ENCODE data around the gene FOSL2.

Gene FOSL2

DNA sequence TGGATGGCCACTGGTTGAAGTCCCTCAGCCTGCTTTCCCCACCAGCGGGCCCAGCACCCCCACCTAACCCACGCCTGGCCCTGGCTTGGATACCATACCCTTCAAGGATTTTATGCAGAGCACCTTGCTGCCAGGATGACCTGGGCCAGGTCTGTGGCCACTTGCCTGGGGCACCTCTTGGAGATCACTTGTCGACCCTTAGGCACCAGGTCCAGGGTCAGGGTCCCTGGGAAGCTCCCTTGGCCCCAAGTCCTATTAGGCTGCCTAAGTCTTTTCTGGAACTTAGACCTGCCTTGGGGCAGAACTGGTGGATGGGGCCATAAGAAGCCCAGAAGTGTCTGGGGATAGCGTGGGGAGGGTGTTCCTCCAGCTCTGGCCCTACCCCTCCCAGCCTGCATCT, 39.1 kb downstream of the FOSL2 start:
- no peak for DNase-seq

DNA sequence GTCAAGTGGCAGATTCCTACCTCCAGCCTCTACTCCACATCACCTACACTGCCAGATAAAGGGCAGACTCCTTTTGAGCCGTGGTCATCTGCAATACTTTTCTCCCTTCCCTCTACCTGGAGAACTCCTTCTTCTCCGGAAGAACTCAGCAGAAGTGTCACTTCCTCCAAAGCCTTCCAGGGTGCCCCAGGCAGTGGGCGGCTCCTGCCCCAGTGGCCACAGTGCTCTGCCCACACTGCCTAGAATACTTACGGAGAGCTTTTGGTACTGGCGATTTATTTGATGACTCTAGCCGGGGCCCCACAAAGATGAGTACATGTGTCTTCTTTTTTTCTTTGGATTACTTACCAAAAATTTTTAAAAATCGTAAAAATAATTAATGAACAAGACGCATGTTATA, 39.7 kb downstream of the FOSL2 start:
- no peak for DNase-seq

DNA sequence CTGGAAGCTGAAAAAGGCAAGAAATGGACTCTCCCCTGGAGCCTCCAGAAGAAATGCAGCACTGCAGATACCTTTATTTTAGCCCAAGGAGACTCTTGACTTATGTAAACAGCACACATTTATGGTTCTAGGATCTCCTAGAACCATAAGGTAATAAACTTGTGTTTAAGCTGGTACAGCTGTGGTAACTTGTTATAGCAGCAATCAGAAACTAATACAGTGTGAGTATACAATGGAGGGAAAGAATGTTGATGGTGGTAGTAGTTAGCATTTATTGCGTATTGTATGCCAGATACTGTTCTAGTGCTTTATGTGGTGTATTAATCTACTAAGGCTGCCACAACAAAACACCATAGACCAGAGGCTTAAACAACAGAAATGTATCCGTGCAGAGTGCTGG, 40.6 kb downstream of the FOSL2 start:
- no peak for DNase-seq

DNA sequence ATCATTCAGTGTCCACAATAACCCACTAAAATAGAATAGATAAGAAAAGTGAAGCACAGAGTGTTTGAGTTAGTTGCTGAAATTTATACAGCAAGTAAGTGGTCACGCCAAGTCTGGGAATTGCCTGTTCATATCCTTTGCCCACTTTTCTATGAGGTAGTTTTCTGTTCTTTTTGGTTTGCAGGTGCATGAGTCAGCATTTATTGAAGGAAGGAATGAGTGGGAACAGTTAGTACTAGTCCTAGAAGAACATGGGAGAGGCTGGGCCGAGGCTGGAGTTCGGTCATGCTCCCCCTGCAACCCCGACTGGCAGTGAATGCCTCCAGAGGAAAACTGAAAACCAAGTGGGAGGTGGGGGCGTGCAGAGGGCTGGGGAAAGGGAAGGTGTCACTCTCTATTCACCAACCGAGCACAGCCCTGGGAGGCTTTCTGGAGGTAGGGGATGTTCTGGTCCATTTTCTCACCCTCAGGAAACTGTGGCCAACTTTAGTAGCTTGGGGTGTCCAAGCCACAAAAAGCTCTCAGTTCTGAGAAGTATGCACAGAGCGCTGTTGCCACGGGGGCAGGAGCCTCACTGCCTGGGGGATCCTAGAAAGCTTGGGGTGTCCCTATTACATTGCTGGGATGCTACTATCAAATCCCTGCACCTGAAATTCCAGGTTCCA, 41.4 kb downstream of the FOSL2 start:
- DNase-seq, result no peak

DNA sequence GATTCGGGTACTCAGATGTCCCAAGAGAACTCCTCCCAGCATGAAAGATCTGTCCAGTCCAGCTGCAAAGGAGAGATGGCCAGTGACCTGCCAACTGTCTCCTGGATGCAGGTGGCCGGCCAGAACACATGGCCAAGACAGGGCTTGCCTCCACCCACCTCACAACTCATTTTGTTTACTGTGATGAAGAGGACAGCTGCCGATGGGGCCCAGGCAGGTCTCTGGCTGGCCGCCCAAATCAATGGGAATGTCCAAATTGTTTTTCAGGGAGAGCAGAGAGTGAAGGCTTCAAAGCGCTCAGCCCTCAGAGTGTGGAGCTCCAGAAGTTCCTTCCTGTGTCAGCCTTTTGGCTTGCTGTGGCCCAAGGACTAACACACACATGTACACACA, 41.9 kb downstream of the FOSL2 start:
- DNase-seq, result no peak

DNA sequence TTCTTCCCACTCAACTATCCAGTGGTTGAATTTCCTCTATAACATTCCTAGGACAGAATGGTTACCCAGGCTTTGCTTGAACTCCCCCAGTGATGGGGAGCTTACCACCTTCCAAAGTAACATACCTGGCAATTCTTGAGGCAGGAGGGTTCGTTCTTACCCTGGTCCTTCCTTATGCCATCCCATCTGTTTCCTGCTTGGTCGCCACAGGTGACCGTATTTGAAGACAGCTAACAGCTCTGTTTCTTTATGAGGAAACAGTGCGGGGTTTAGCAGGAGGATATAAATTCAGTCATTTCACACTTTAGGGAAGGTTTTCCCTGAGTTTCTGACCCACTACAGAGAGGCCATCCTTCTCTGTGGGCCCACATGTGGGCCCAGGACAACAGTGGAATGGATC, 42.6 kb downstream of the FOSL2 start:
- DNase-seq, result no peak

DNA sequence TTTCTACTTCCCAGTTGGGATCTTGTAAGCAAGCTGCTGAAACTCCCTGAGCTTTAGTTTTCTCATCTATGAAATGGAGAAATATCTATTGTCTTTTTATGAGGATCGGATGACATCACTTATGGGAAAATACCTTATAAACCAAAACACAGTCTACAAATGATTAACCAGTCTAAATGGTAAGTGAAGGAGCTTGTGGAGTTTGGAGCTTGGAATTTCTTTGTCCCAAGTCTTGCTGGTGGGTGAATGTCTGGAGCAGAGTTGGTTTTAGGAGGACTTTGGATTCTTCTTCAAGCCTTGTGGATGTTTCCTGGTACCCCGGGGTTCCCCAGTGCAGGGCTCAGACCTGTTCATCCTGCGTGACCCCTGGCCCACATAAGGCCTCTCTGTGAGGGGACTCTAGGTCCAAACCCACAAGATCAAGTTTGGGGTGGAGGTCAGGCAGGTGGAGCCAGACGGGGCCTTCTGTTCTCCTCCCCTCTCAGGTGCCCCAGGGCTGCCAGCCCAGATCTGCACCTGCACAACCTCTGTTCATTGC, 43.2 kb downstream of the FOSL2 start:
- no peak for DNase-seq

DNA sequence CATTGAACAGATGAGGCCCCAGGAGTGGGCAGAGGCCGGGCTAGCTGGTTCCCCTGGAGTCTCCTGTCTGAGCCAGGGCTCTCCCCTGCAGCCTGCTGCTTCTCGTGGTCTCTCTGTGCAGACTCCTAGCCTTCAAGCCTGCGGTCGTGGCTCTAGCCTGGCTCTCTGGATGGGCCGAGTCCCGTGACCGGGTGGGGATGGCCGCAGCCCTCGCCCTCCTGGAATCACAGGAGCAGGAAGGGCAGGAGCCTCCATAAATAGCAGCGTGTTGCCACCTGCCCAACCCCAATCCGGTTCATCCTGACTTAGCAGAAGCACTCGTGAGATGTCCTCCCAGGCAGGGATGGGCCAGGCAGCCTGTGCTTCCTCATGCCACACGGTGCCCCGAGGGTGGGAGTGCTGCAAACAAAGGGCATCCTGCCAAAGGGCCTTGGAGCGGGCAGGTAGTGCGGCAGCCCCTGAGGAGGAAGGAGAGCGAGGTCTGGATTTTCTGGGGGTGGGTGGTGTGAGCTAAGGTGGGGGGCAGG, 43.9 kb downstream of the FOSL2 start:
- DNase-seq, result no peak

DNA sequence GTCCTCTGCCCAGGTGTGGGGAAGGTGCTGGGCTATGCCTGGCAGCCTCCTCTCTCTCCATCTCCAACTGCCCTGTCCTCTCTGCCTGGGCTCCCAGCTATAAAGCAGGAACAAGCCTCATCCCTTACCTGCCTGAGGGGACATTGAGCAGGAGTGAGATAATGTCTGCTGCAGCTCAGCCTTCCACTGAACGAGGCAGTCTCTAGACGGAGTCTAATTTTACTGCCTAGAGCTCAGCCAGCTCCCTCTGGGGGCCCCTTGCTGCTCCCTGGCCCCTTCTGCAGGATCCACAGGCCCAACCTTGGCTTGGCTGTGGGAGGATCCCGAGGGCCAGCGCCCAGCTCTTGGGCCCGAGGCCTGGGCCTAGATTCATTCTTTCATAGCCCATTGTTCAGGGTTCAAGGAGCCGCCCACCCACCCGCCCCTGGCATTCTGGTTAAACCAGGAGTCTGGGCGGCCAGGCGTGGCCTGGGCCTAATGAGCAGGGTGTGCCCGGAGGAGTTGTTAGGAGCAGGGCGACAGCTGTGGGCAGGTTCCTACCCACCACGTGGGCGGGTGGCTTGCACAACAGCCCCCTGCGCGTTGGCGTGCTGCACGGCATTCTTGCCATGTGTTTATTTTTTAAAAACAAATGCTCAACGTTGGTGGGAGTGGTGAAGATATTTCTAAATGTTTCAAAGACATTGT, 44.6 kb downstream of the FOSL2 start:
- DNase-seq, result no peak

DNA sequence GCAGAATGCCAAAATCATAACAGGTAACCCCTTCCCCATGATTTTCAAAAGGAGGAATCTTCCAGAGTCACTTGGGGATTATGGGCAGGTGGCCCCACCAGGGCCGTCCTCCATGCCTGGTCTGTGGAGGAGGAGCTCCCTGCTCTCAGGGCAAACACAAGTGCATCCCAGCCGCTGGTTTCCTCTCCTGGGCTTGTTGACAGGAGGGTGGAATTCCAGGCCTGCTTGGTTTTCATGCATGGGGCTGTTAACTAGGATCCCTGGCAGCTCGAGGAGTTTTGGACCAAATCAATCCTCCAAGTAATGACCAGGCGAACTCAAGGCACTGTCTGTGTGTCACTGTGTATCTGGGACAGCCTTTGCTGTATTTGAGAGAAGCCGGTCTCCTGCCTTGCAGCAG, 45.3 kb downstream of the FOSL2 start:
- no peak for DNase-seq

DNA sequence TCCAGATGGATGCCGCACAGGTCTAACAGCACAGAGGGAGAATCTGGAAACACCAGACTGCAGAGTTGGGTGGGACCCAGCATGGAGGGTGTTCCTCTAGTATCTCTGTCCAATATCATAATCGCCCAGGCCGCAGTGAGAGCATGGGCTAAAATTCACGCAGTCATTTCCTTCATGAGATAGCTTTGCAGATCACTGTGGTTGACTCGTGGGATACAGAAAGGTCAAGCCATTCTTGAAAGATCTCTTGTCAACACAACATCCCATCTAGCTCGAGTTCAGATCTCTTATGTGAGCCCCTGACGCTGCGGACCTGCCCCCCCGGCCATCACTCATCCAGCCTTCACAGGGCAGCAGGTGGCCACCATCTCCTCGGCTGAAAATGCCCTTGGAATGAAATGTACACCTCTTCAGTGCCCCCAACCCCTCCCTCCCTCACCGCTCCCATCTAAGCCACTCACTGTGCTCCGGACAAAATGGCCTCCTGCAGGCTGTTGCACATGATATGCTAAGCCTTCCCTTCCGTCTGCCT, 45.9 kb downstream of the FOSL2 start:
- no peak for DNase-seq

DNA sequence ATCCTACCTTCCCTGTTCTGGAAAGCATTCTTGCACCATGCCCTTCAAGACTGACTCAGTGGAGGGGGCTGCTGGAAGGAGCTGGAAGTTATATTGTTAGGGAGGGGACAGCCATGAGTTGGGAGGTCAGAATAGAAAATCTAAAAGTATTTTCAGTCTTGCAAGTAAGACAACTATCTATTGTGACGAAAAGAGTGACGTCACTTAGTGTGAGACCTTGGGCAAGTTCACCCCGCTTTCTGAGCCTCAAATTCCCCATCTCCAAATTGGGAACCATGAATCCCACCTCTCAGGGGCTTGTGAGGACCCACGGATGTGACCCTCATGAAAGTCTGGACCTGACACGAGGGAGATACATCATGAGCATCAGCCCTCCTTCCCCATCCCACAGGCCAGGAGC, 46.5 kb downstream of the FOSL2 start:
- no peak for DNase-seq

DNA sequence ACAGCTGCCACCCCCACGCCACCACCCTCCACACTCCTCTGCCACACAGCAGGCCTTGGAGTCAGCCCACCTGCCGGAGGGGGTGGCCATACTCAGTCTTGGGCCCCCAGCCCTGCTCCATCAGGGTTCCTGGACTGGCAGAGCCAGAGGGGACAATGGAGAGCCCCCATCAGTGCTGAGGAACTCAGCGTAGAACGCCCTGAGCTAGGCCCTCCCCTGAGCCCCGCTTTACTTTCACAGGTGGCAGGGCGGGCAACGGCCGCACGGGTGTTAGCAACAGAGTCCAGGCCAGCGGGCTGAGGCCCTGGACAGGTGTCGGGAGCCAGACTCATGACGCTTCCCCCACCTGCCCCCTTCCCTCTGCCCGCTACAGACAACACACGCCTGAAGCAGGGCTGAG, 47.1 kb downstream of the FOSL2 start:
- DNase-seq, result no peak

DNA sequence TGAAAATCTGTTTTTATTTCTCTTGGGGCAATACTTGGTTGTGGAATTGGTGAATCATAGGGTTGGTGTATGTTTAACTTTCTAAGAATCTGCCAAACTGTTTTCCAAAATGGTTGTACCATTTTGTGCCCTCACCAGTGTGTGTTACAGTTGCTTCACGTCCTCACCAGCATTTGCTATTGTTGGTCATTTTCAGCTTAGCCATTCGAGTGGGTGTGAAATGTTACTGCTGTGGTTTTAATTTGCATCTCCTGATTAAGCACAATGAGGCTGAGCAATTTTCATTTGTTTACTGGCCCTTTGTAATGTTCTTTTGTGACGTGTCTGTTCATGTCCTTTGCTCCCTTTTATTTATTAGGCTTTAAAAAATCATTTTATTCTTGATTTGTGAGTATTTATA, 49.7 kb downstream of the FOSL2 start:
- DNase-seq, result no peak

DNA sequence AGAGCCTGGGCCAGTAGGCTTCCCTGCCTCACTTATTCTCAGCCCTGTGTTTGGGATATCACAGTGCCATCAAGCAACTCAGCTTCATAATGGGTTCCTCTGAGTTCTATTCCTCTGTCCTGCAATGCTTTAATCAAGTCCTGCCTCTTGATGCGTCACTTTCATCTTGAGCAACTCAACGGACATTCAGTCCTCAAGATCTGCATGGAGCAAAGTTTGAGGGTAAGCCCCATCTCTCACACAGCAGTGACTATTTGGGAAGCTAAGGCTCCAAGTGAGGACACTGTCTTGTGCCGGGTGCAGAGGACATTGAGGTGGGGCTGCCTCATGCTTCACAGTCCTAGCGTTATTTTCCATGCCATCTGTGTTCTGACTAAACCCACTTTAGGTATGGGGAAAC, 52.3 kb downstream of the FOSL2 start:
- no peak for DNase-seq

DNA sequence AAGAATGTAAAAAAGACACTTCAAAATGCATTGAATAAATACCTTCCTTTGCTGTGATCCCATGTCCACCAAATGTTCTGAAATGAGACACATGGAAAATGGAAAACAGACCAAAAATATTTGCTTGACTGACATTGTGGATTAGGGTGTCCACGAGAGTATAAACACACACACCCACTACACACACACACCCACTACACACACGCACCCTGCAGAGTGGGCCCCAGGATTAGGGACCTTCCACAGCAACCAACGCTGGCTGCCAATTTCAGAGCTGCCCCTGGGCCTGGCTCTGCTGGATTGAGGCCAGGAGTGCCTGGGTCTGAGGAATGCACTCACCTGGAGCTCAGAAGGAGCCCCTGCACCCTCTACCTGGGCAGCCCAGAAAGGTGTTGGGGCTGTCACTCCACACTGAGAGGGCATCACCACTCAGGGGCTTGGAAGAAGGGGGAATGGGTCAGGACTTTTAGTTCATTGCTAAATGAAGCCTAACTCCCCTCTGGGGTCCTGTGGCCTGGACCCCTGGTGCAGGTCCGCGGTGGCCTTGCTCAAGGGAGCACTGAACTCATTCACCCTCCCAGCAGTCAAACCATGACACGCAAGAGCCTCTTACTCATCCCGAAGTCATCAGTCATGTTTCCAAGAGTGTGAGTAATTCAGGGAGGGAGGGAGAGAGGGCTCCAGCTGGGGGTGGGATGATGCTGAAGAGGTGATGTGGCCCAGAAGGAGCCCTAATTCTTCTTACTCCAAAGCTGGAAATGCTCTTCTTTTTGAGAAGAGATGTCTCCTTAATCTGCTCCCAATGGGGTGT, 53.0 kb downstream of the FOSL2 start:
- no peak for DNase-seq

DNA sequence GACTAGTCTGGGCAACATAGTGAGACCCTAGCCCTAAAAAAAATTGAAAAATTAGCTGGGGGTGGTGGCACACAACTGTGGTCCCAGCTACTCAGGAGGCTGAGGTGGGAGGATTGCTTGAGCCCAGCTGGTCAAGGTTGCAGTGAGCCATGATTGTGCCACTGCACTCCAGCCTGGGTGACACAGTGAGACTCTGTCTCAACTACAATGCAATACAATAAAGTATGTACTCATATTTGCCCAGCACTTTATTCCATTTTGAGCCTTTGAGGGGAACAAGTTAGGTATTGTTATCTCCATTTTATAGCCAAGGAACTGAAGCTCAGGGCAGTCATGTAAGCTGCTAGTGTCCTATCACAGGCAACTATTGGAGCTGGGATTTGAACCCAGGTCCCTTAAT, 53.9 kb downstream of the FOSL2 start:
- DNase-seq, result no peak

DNA sequence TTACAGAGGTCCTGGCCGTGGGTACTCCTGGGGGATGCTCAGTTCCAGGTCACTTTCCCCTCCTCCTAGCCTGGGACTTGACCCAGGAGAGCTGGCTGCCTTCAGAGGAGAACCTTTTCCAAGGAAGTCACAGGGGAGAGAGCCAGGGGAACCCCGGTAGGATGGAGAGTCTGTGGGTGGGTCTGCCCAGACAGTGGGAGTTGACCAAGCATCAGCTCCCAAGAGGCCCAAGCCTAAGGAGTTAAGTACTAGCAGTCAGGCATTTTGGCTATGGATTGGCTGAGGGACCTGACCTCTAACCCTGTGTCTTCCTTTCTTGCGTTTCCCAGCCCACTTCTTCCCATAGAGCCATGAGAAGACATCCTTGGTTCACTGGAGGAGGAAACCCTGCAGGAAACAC, 54.4 kb downstream of the FOSL2 start:
- DNase-seq, result no peak

DNA sequence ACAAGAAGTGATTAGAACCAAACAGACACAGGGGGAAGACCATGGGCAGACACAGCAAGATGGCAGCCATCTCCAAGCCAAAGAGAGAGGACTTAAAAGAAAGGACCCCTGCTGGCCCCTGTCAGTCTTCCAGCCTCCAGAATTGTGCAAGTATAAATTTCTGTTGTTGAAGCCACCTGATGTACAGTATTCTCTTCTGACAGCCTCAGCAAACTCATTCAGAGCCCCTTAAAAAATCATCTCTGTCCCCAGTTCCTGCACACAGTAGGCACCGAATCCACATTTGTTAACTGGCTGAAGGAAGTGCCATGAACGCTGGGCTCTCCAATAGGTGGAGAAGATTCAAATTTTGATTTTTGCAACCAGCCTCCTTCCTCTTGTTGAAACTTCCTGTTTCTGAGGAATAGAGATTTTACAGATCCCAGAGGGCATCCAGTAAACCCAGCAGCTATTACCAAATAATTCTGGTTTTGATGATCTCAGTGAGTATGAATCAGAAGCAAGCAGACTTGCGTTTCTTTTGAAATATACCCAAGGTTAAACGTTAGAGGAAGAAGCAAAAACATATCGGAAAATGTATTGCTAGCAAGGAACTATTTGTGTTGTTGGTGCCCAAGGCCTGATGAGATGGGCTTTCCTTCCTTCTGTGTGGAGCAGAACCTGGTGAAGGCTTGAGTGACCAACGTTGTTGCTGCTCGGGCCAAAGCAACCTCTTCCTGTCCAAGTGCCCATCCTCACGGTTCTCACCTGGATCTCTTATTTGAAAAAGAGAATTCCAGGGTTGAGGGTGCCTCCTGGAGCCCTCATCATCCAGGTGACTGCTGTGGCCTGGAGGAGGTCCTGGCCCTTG, 55.5 kb downstream of the FOSL2 start:
- no peak for DNase-seq

DNA sequence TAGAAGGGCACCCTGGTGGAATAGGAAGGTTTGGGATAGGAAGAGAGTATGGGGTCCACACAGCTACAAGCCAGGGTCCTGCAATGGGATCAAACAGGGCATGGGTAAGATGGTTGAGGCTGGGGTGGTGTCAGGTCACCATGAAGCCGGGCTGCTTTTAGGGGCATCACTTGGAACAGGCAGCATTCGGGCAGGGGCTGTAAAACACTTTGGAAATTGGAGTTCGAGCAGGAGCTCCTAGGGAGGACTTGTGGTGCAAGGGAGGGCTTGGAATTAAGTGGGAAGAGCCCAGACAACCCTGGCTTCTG, 56.1 kb downstream of the FOSL2 start:
- no peak for DNase-seq

DNA sequence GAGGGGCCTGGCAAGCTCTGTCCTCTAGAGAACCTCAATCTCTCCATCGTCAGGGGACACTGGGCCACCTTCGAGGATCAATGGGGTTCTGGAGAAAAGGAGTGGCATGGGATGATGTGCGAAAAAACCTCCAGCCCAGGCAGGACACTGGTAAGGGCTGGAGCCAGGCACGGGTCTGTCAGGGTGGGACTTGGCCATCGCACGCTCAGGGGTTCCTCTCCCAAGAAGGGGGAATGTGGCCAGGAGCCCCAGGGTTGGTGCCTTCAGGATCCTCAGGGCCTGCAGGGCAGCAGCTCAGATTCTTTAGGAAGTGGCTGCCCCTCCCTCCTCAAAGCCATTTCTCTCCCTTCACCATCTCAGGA, 56.4 kb downstream of the FOSL2 start:
- DNase-seq, result no peak
